HG02970 (cell line): ENCODE results near the gene CADM3.

Source experiments
- ATAC-seq: cut with Tn5 transposase; IDR thresholded peaks from one replicate; pipeline ENCODE4 v1.9.1; 2021; ENCODE audit warnings: mild to moderate bottlenecking, moderate library complexity, moderate number of reproducible peaks; ENCODE audit not compliant: unreplicated experiment, low FRiP score

The CADM3 gene

DNA sequence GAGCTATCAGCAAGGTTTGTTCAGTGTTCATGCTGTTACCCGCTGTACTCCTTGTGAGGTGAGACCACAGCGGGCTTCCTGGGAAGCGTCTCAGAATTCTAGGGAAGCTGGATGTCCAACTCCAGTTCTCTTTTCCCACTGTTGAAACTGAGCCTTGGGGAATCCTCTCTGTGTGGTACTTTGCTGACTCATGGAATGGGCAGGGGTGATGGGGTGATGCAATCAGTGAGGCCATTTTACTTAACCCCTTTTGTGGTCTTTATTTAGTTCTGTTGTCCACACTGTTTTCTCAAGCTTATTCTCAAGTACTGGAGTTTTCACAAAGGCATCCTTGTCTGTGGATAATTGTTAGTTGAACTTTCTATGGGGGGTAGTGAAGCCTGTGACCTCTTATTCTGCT lies 75.9 kb downstream of the CADM3 start:
- no peak for ATAC-seq

DNA sequence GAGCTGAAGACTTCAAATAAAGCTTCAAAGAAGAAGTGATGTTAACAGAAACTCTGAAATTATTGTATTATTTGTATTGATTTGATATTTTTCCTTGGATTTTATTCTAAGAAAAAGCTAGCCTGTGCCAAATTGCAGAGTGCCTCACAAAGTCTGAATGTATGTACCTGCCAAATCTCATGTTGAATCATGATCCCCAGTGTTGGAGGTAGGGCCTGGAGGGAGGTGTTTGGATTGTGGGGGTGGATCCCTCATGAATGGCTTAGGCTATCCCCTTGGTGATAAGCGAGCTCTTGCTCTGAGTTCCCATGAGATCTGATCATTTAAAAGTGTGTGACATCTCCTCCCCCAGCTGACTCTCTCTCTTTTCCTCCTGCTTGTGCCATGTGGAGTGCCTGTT lies 76.9 kb downstream of the CADM3 start:
- ATAC-seq = no peak

DNA sequence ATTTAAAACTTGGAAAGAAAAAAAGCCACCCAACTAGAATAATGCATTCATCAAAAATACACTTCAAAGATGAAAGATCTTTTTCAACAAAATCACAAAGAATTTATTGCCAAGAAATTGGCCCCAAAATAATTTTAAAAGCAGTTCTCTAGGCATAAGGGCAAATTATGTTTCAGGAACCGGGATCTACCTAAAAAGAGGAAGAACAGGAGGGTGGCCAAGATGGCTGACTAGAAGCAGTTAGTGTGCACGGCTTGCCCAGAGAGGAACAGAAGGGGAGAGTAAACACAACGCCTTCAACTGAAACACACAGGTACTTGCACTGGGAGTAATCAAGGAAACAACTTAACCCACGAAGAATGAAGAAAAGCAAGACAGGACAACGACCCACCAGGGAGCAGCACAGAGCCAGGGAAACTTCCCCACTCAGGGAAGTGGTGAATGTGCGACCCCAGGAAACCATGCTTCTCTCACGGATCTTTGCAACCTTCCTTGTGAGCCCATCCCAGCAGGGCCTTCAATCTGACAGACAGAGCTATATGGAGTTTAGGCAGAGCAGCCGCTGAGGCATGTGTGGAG lies 79.3 kb downstream of the CADM3 start:
- no peak for ATAC-seq
